GM21447 (cell line): ENCODE results near the gene TEKT2.

ENCODE experiments used
- ATAC-seq: cut with Tn5 transposase; IDR thresholded peaks from one replicate; pipeline ENCODE4 v1.9.1; 2021; ENCODE audit not compliant: unreplicated experiment

TEKT2 gene

GRCh38 chr1:36083635-36084496, at the start of gene TEKT2:
TEKT2 (plus strand) TSS chr1:36084094; CDS start chr1:36084922, 828 bp downstream.
- ATAC-seq, result no peak

GRCh38 chr1:36034692-36035091, 49.2 kb upstream of the TEKT2 start:
- no peak for ATAC-seq

- ATAC-seq, result no peak
Observed at GRCh38 chr1:36035154-36035553, 48.7 kb upstream of the TEKT2 start.

- ATAC-seq, result no peak
Observed at GRCh38 chr1:36040238-36040637, 43.7 kb upstream of the TEKT2 start.

GRCh38 chr1:36051821-36052220, 32.1 kb upstream of the TEKT2 start:
- no peak for ATAC-seq

GRCh38 chr1:36053978-36054377, 29.9 kb upstream of the TEKT2 start:
- ATAC-seq, result no peak

- ATAC-seq, result no peak
Observed at GRCh38 chr1:36055706-36056105, 28.2 kb upstream of the TEKT2 start.

GRCh38 chr1:36062315-36062714, 21.6 kb upstream of the TEKT2 start:
- ATAC-seq, result no peak

GRCh38 chr1:36067871-36068270, 16.0 kb upstream of the TEKT2 start:
- no peak for ATAC-seq

GRCh38 chr1:36068866-36069265, 15.0 kb upstream of the TEKT2 start:
- ATAC-seq, result no peak

- no peak for ATAC-seq
Observed at GRCh38 chr1:36070349-36070748, 13.5 kb upstream of the TEKT2 start.

GRCh38 chr1:36076979-36077573, 6.8 kb upstream of the TEKT2 start:
- no peak for ATAC-seq

- ATAC-seq, result no peak
Observed at GRCh38 chr1:36080236-36080635, 3.7 kb upstream of the TEKT2 start.

GRCh38 chr1:36080801-36081200, 3.1 kb upstream of the TEKT2 start:
- ATAC-seq, result no peak

GRCh38 chr1:36081926-36082485, 1.9 kb upstream of the TEKT2 start:
- ATAC-seq, result no peak

GRCh38 chr1:36083219-36083618, 675 bp upstream of the TEKT2 start:
- no peak for ATAC-seq

- ATAC-seq, result no peak
Observed at GRCh38 chr1:36084497-36085115, 712 bp downstream of the TEKT2 start.

- ATAC-seq, result no peak
Observed at GRCh38 chr1:36085126-36085525, 1.2 kb downstream of the TEKT2 start.

GRCh38 chr1:36085686-36086526, 2.0 kb downstream of the TEKT2 start:
- no peak for ATAC-seq

- ATAC-seq, result no peak
Observed at GRCh38 chr1:36086529-36087232, 2.8 kb downstream of the TEKT2 start.
